GM12878 (cell line): ENCODE measurements around the gene ARL15. TPM values are rescaled to one million over a fixed set of nuclear protein-coding genes. Genes with fewer than 3 reads are reported as not detected.

ENCODE experiments used
- ATAC-seq: fragments of 200-7000 bp; cut with Tn5 transposase; 3 replicates; pipeline ENCODE4 v1.9.1; 2020; ENCODE audit warnings: mild to moderate bottlenecking, moderate library complexity
- BruUV-seq: library from RNA; stranded (reverse); fragments of 400-500 nt; replicated peaks from 2 replicates; lab custom pipeline; 2021; lab: Mats Ljungman, UMichigan
- CTCF ChIA-PET: fragments of 300-600 bp; sonication (Branson Sonifier 250); formaldehyde crosslinking; extraction: SDS; loops from one replicate; lab custom pipeline; 2021; ENCODE audit warnings: inconsistent platforms; lab: Yijun Ruan, JAX
- POLR2A ChIA-PET: fragments of 350-600 bp; formaldehyde crosslinking; extraction: SDS; loops from one replicate; lab custom pipeline; 2021; ENCODE audit warnings: inconsistent platforms; lab: Charles Lee
- RAD21 ChIA-PET: fragments of 300-600 bp; sonication (Branson Sonifier 250); formaldehyde crosslinking; loops from one replicate; lab custom pipeline; 2023; ENCODE audit warnings: antibody characterized with exemption; ENCODE audit not compliant: unreplicated experiment; lab: Charles Lee
- SMC1A ChIA-PET: fragments of 300-600 bp; sonication (Branson Sonifier 250); formaldehyde crosslinking; loops from one replicate; lab custom pipeline; 2023; ENCODE audit not compliant: unreplicated experiment, uncharacterized antibody; lab: Charles Lee
- DNase-seq: peaks from one replicate; pipeline ENCODE4 v3.0.0-alpha.2; 2011; ENCODE audit warnings: low read depth, low spot score
- FAIRE-seq: peaks from 3 replicates; lab custom pipeline; 2011; peaks lifted over from hg19 to GRCh38; lab: Jason Lieb, UNC
- H2AFZ ChIP-seq: 2 replicates; pipeline ENCODE4 v1.6.0; 2011; ENCODE audit warnings: low read depth, low read length, control low read depth; ENCODE audit not compliant: control insufficient read depth
- H3K27ac ChIP-seq: 2 replicates; pipeline ENCODE4 v1.5.1; 2011; ENCODE audit warnings: control low read depth; ENCODE audit not compliant: control insufficient read depth, insufficient read depth
- H3K27me3 ChIP-seq, 2 experiments: replicated peaks in 1 of 2; 2 replicates each; pipeline versions ENCODE4 v1.6.0 to v1.6.1; 2011; ENCODE audit warnings: low read length in 1 of 2; ENCODE audit not compliant: control insufficient read depth in 2 of 2, insufficient read depth in 2 of 2
- H3K36me3 ChIP-seq, 2 experiments: 2 replicates each; pipeline ENCODE4 v1.5.1; 2011; ENCODE audit warnings: low read length in 1 of 2; ENCODE audit not compliant: control insufficient read depth in 2 of 2, insufficient read depth in 2 of 2
- H3K4me1 ChIP-seq: 2 replicates; pipeline ENCODE4 v1.6.1; 2011; ENCODE audit warnings: mild to moderate bottlenecking, low read length, moderate library complexity, mixed read lengths; ENCODE audit not compliant: control insufficient read depth, insufficient read depth
- H3K4me2 ChIP-seq: 2 replicates; pipeline ENCODE4 v1.6.0; 2011; ENCODE audit warnings: control low read depth; ENCODE audit not compliant: control insufficient read depth, insufficient read depth
- H3K4me3 ChIP-seq: fragments of 200-600 bp; sonication (generic); 2 replicates; pipeline ENCODE4 v1.5.1; 2016
- H3K79me2 ChIP-seq: 2 replicates; pipeline ENCODE4 v1.6.0; 2011; ENCODE audit warnings: low read length; ENCODE audit not compliant: control insufficient read depth, insufficient read depth
- H3K9ac ChIP-seq: 2 replicates; pipeline ENCODE4 v1.8.0; 2011; ENCODE audit warnings: low read length, control low read depth, mixed read lengths; ENCODE audit not compliant: control insufficient read depth, insufficient read depth
- H3K9me3 ChIP-seq: replicated peaks from 3 replicates; pipeline ENCODE4 v1.5.1; 2011; ENCODE audit warnings: mild to moderate bottlenecking, low read length; ENCODE audit not compliant: control insufficient read depth, insufficient read depth
- H4K20me1 ChIP-seq: 2 replicates; pipeline ENCODE4 v1.6.0; 2011; ENCODE audit not compliant: control insufficient read depth, insufficient read depth
- ASH2L ChIP-seq: fragments of 300-600, 200-600 bp; sonication (generic); IDR thresholded peaks from 2 replicates; pipeline ENCODE4 v1.6.1; 2017; ENCODE audit warnings: low read depth, mild to moderate bottlenecking, borderline replicate concordance
- BACH1 ChIP-seq: fragments of 450-650 bp; IDR thresholded peaks from 2 replicates; pipeline ENCODE4 v1.6.1; 2017; ENCODE audit warnings: mild to moderate bottlenecking, borderline replicate concordance
- BCL11A ChIP-seq: IDR thresholded peaks from 2 replicates; pipeline ENCODE4 v1.6.1; 2011; ENCODE audit warnings: low read depth, low read length
- CREM ChIP-seq: IDR thresholded peaks from 2 replicates; pipeline ENCODE4 v1.6.1; 2014; ENCODE audit warnings: antibody characterized with exemption, low read depth
- FOS ChIP-seq: IDR thresholded peaks from 3 replicates; pipeline ENCODE4 v1.6.1; 2011; ENCODE audit warnings: borderline replicate concordance; ENCODE audit not compliant: insufficient read length; ENCODE audit errors: extremely low read depth
- HCFC1 ChIP-seq: fragments of 150-350 bp; IDR thresholded peaks from 2 replicates; pipeline ENCODE4 v1.6.1; 2014; ENCODE audit warnings: low read length
- IKZF2 ChIP-seq, 2 experiments: fragments of 450-650 bp; IDR thresholded peaks; 2 replicates each; pipeline ENCODE4 v1.6.1; 2017; ENCODE audit warnings: mild to moderate bottlenecking in 2 of 2, moderate library complexity in 2 of 2
- MLLT1 ChIP-seq: fragments of 450-650 bp; IDR thresholded peaks from 2 replicates; pipeline ENCODE4 v1.6.1; 2016; ENCODE audit warnings: mild to moderate bottlenecking
- MYB ChIP-seq: fragments of 150-350 bp; IDR thresholded peaks from 2 replicates; pipeline ENCODE4 v1.6.1; 2014; ENCODE audit warnings: mild to moderate bottlenecking, low read depth, low read length, borderline replicate concordance
- NR2C2 ChIP-seq: IDR thresholded peaks from 2 replicates; pipeline ENCODE4 v1.6.1; 2011; ENCODE audit warnings: borderline replicate concordance, low read depth; ENCODE audit not compliant: control insufficient read depth, insufficient read length
- PAX5 ChIP-seq: IDR thresholded peaks from 2 replicates; pipeline ENCODE4 v1.6.1; 2011; ENCODE audit warnings: low read depth, low read length, borderline replicate concordance
- PAX8 ChIP-seq: fragments of 450-650 bp; IDR thresholded peaks from 2 replicates; pipeline ENCODE4 v1.6.1; 2017; ENCODE audit warnings: mild to moderate bottlenecking, moderate library complexity
- REST ChIP-seq: IDR thresholded peaks from 2 replicates; pipeline ENCODE4 v1.6.1; 2012; ENCODE audit warnings: mild to moderate bottlenecking, low read depth, low read length
- RFX5 ChIP-seq: IDR thresholded peaks from 2 replicates; pipeline ENCODE4 v1.6.1; 2011; ENCODE audit warnings: low read depth, low read length, improper control_type of control experiment
- SIX5 ChIP-seq: IDR thresholded peaks from 2 replicates; pipeline ENCODE4 v1.6.1; 2011; ENCODE audit warnings: mild to moderate bottlenecking, low read depth, low read length, moderate library complexity; ENCODE audit not compliant: severe bottlenecking
- SP1 ChIP-seq: IDR thresholded peaks from one replicate; pipeline ENCODE4 v1.6.1; 2011; ENCODE audit warnings: low read depth, low read length
- TCF3 ChIP-seq: IDR thresholded peaks from 2 replicates; pipeline ENCODE4 v1.6.1; 2012; ENCODE audit warnings: low read depth, mild to moderate bottlenecking, low read length, borderline replicate concordance; ENCODE audit not compliant: insufficient read depth
- YBX1 ChIP-seq: fragments of 450-650 bp; IDR thresholded peaks from 2 replicates; pipeline ENCODE4 v1.6.1; 2016; ENCODE audit warnings: antibody characterized with exemption
- ZBED1 ChIP-seq: IDR thresholded peaks from 2 replicates; pipeline ENCODE4 v1.6.1; 2016; ENCODE audit warnings: borderline replicate concordance
- ZNF24 ChIP-seq: fragments of 450-650 bp; IDR thresholded peaks from 2 replicates; pipeline ENCODE4 v1.6.1; 2017; ENCODE audit warnings: antibody characterized with exemption, mild to moderate bottlenecking
- WGBS: methylation state at CpG from one replicate; pipeline ENCODE4 v1.1.6; 2016; ENCODE audit warnings: low lambda C conversion rate; ENCODE audit not compliant: insufficient replicate concordance, insufficient coverage; ENCODE audit errors: missing lambda C conversion rate; 5-methylcytosine and 5-hydroxymethylcytosine counted together
- in situ Hi-C: fragments of 300-500 bp; cut with MboI; formaldehyde crosslinking; loops from 9 replicates; pipeline ENCODE4 v1.14.3; 2018; ENCODE audit warnings: mixed read lengths
- intact Hi-C: fragments of 100-400 bp; cut with micrococcal nuclease; formaldehyde crosslinking; loops from one replicate; pipeline ENCODE4 v1.14.2; 2022; ENCODE audit not compliant: unreplicated experiment
- polyA plus RNA-seq, 11 experiments: library from polyadenylated mRNA; depleted of rRNA in 4 of 11; unstranded in 6 of 11; stranded (reverse) in 5 of 11; fragments of >200 nt; fragmentation: Nextera tagmentation in 4 of 11; fragmentation: Illumina TruSeq in 1 of 11; extraction: Ambion mirVana in 4 of 11; extraction: Trizol in 1 of 11; gene quantifications; 1 replicate in 1 of 11; 2 replicates in 10 of 11; pipeline versions ENCODE4 v1.2.1 to v1.2.3, GENCODE V29; 2011 to 2016; ENCODE audit warnings: inconsistent platforms in 2 of 11, missing spikeins in 2 of 11, low read depth in 1 of 11
- total RNA-seq, 4 experiments: library from RNA; depleted of rRNA in 3 of 4; stranded (reverse); fragments of >200 nt in 3 of 4; fragmentation: Illumina TruSeq in 1 of 4; extraction: Trizol in 1 of 4; gene quantifications; 2 replicates each; pipeline versions ENCODE4 v1.2.1 to v1.2.3, GENCODE V29; 2013 to 2021

Gene ARL15
- total and polyA plus RNA-seq, 10 of the 15 experiments (the other 5 are each of a cell fraction or from before 2014, with no cell fraction given), result 3.6 to 11.0 (median 7.7) TPM

GRCh38 chr5:53834500-53834899, 475.9 kb downstream of the ARL15 start:
- 12% methylated on average over 4 of the region's 4 CpGs for WGBS

More at GRCh38 chr5:53834500-53834899, 475.9 kb downstream of the ARL15 start:
- Histone ChIP-seq H2AFZ (no peak overlapping the region), H3K4me2 (no peak overlapping the region), H3K9me3 (no peaks in the 10 kb centered on the region), H3K9ac (no peak overlapping the region), H3K27me3 (no peaks in the 10 kb centered on the region), H3K27ac (no peak overlapping the region), H3K36me3 (no peaks in the 10 kb centered on the region), H3K4me3 (no peak overlapping the region), H4K20me1 (no peaks in the 10 kb centered on the region), H3K79me2 (no peaks in the 10 kb centered on the region), H3K4me1 (no peaks in the 10 kb centered on the region)
- FAIRE-seq (no peak), DNase-seq (no peak), ATAC-seq (no peak)
- SMC1A ChIA-PET, result no interaction called here
- CTCF ChIA-PET, result interaction anchor here (0.6 kb wide), 1 partner anchor 43 kb away, joined by 3 read pairs; no protein-coding TSS in a partner anchor
- BruUV-seq, result no TSS peak
- in situ Hi-C loops, result no loop called here
- RAD21 ChIA-PET, result no interaction called here
- no peak for TF ChIP-seq FOS
- TF ChIP-seq MLLT1, result no peak
- TF ChIP-seq CREM, result no peak
- TF ChIP-seq PAX8, result no peak
- no peak for TF ChIP-seq MYB
- no peak for TF ChIP-seq TCF3
- no peak for TF ChIP-seq ZNF24
- TF ChIP-seq NR2C2, result no peak
- TF ChIP-seq ZBED1, result no peak
- no peak for TF ChIP-seq ASH2L
- no peak for TF ChIP-seq SP1
- TF ChIP-seq REST, result no peak
- TF ChIP-seq YBX1, result no peak
- no peak for TF ChIP-seq BACH1
- no peak for TF ChIP-seq SIX5
- no peak for TF ChIP-seq IKZF2 (IDR thresholded peaks at IDR 0.05)
- no peak for TF ChIP-seq RFX5
- no peak for TF ChIP-seq HCFC1
- TF ChIP-seq PAX5, result no peak
- no peak for TF ChIP-seq BCL11A
- POLR2A ChIA-PET, result no interaction called here
- intact Hi-C loops, result no loop called here
